ENCODE results near the gene TTC23L.
A peak's percentile ranks its signal among the peaks of the same experiment; 100 is the strongest.

The TTC23L gene

GRCh38 chr5:34926318-34926888, 87.4 kb downstream of the TTC23L start:
- DNase-seq = no peak

- no peak for DNase-seq
Measured at GRCh38 chr5:34927785-34928184, 88.8 kb downstream of the TTC23L start.

DNA sequence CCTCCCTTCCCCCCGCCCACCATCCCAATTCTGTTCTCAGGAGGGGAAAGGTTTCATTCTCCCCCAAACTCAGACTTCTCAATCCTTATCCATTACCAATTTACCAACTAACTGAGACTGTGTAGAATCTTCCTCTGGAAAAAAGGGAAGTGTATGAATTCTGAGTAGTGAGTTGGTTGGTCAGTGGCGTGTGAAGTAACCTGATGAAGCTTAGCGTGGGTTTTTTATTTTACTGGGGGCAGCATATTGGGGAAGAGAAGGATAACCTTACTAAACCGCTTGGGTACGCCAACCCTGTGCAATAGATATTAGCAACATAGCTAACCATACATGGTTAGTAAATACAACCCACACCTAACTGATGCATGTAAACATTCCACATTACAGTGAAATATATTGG, 89.3 kb downstream of the TTC23L start:
- no peak for DNase-seq

- DNase-seq = peak; percentile 98
Measured at GRCh38 chr5:34929134-34929719, 90.3 kb downstream of the TTC23L start, which contains the start of gene DNAJC21. Gene DNAJC21, plus strand, starts transcription at chr5:34929559. Its CDS starts 261 bp downstream, at chr5:34929820.

- DNase-seq = peak; percentile 86
Measured at GRCh38 chr5:34929720-34930461, 90.9 kb downstream of the TTC23L start.

- DNase-seq = no peak
Measured at GRCh38 chr5:34930462-34930844, 91.5 kb downstream of the TTC23L start.

GRCh38 chr5:34930870-34931269, 91.9 kb downstream of the TTC23L start:
- no peak for DNase-seq

- no peak for DNase-seq
Measured at GRCh38 chr5:34932947-34933346, 94.0 kb downstream of the TTC23L start.

DNA sequence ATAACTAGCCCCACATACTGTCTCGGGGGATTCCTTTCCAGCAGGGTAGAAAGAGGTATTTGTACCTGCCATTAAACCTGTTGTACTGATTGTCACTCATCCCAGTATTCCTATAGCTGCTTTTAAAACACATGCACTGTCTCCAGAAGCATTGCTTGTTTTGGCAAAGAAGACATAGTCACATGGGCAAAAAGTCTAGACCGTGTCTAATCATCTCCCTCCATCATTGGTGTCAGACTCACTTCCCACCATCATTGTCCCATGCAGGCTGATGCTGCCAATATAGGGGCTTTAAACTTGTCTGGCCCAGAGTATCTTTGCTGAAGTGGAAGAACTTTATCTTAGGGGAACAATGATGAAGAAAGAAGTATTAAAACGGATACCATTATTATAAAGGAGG, 103.0 kb downstream of the TTC23L start:
- no peak for DNase-seq

DNA sequence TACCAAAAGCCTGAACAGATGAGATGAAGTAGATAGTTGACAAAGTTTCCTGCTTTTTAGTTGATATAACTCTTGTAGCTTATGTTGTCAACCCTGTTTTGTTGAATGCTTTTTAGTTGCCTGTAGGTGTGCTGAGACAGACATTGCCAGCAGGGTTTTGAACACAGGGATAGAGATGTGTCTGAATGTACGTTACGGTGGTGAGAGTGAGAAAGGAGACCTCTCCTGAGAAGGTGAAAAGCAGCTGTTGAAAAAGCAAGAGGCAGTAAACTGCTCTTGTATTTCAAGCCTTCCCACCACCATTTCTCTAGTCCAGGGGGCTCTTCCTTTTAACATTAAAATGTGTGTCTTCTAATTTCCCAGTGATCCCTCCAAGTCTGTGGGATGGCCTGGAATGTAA, 105.1 kb downstream of the TTC23L start:
- DNase-seq = no peak

GRCh38 chr5:34944460-34945047, 105.6 kb downstream of the TTC23L start:
- no peak for DNase-seq
